ENCODE results near the gene PSMD11. TPM values are rescaled to one million over a fixed set of nuclear protein-coding genes. Genes with fewer than 3 reads are reported as not detected.

The PSMD11 gene
- total RNA-seq, 1 experiment from 2014 or later = 212 TPM

- ChIA-PET POLR2A (no interaction called here), CTCF (no interaction called here)
- no peak for TF ChIP-seq TCF7L2 (IDR thresholded peaks at IDR 0.05; ENCODE audit: low read depth, low read length)
- TF ChIP-seq SIN3A (IDR thresholded peaks at IDR 0.05; ENCODE audit: borderline replicate concordance, insufficient read depth, low read depth, low read length) = no peak
- TF ChIP-seq POLR2AphosphoS5 (IDR thresholded peaks at IDR 0.05; ENCODE audit: low read depth, low read length) = no peak
- no peak for TF ChIP-seq CTCF (IDR thresholded peaks at IDR 0.05)
- TF ChIP-seq REST (IDR thresholded peaks at IDR 0.05; ENCODE audit: insufficient read depth in 1 of 2, low read depth in 2 of 2, low read length in 1 of 2) = no peak
- no peak for DNase-seq (ENCODE audit: low read depth, low spot score)
- Histone ChIP-seq H3K27ac (ENCODE audit: low read length) (no peak overlapping the region), H3K4me1 (ENCODE audit: control insufficient read depth, insufficient read depth, low read length) (no peaks in the 10 kb centered on the region), H3K4me3 (ENCODE audit: low read depth in 2 of 2, low read length in 2 of 2) (no peak overlapping the region), H3K9me3 (ENCODE audit: control insufficient read depth, insufficient read depth, low read depth, low read length) (no peaks in the 10 kb centered on the region), H3K27me3 (ENCODE audit: control insufficient read depth, insufficient read depth, low read length) (no peaks in the 10 kb centered on the region), H3K36me3 (ENCODE audit: control insufficient read depth, insufficient read depth, low read length) (no peaks in the 10 kb centered on the region)
- intact Hi-C loops (cut with micrococcal nuclease; ENCODE audit: unreplicated experiment) (no loop called here), in situ Hi-C loops (cut with HindIII; ENCODE audit: low pct_unique_long_range_greater_than_20kb, low sequenced_read_pairs) (no loop called here)
- peak; percentile 55 for ATAC-seq
- BruUV-seq (replicated peaks) = no TSS peak
Measured at GRCh38 chr17:32503251-32504165, 59.2 kb downstream of the PSMD11 start.

GRCh38 chr17:32504166-32504990 is 60.1 kb downstream of the PSMD11 start:
- Histone ChIP-seq H3K4me1 (ENCODE audit: control insufficient read depth, insufficient read depth, low read length) (no peaks in the 10 kb centered on the region), H3K27ac (ENCODE audit: low read length) (no peak overlapping the region), H3K36me3 (ENCODE audit: control insufficient read depth, insufficient read depth, low read length) (no peaks in the 10 kb centered on the region), H3K4me3 (ENCODE audit: low read depth in 2 of 2, low read length in 2 of 2) (no peak overlapping the region), H3K27me3 (ENCODE audit: control insufficient read depth, insufficient read depth, low read length) (no peaks in the 10 kb centered on the region), H3K9me3 (ENCODE audit: control insufficient read depth, insufficient read depth, low read depth, low read length) (no peaks in the 10 kb centered on the region)
- no peak for ATAC-seq
- in situ Hi-C loops (cut with HindIII; ENCODE audit: low pct_unique_long_range_greater_than_20kb, low sequenced_read_pairs) = no loop called here
- no peak for DNase-seq (ENCODE audit: low read depth, low spot score)
- no peak for TF ChIP-seq SIN3A (IDR thresholded peaks at IDR 0.05; ENCODE audit: borderline replicate concordance, insufficient read depth, low read depth, low read length)
- TF ChIP-seq CTCF (IDR thresholded peaks at IDR 0.05) = no peak
- TF ChIP-seq TCF7L2 (IDR thresholded peaks at IDR 0.05; ENCODE audit: low read depth, low read length) = no peak
- no peak for TF ChIP-seq POLR2AphosphoS5 (IDR thresholded peaks at IDR 0.05; ENCODE audit: low read depth, low read length)
- no peak for TF ChIP-seq REST (IDR thresholded peaks at IDR 0.05; ENCODE audit: insufficient read depth in 1 of 2, low read depth in 2 of 2, low read length in 1 of 2)
- no TSS peak for BruUV-seq (replicated peaks)
- ChIA-PET CTCF (no interaction called here), POLR2A (no interaction called here)
- intact Hi-C loops (cut with micrococcal nuclease; ENCODE audit: unreplicated experiment) = no loop called here

Measured in Panc1 (cell line).